ENCODE data around the gene NOC3L. TPM values are rescaled to one million over a fixed set of nuclear protein-coding genes. Genes with fewer than 3 reads are reported as not detected.

The NOC3L gene
- total RNA-seq, 4 donors from 2014 or later: 10.3 to 14.5 (median 12.5) TPM

- Histone ChIP-seq H3K9me3 (no peaks in the 10 kb centered on the region), H3K4me3 (no peak overlapping the region), H3K36me3 (no peaks in the 10 kb centered on the region), H3K27ac (no peak overlapping the region), H3K27me3 (no peaks in the 10 kb centered on the region), H3K4me1 (peaks cover 16 to 17% of the 10 kb centered on the region in 2 donors)
- intact Hi-C loops (cut with DNase I; ENCODE audit: low total_unique reads): loop anchor here (5.0 kb wide), 1 partner anchor 662 kb away; the partner anchor contains the start of gene FRA10AC1
- TF ChIP-seq CTCF (IDR thresholded peaks at IDR 0.05 in 4 of 5, conservative IDR thresholded peaks at IDR 0.05 in 1 of 5) (no peak), POLR2A (IDR thresholded peaks at IDR 0.05) (no peak)
- no peak for ATAC-seq
- in situ Hi-C loops (cut with MboI; ENCODE audit: low sequenced_read_pairs in 4 of 4): loop anchor here in 1 of 4 donors (10.0 kb wide), 1 partner anchor 80 kb away; no protein-coding TSS in a partner anchor
- DNase-seq: no peak
These were observed 1.7 kb upstream of the NOC3L start for GRCh38 chr10:94364482-94364881.

GRCh38 chr10:94363251-94363565 lies 469 bp upstream of the NOC3L start:
- H3K27ac ChIP-seq: peak overlapping the region; percentile 72 to 85 (median 78)
- TF ChIP-seq CTCF (IDR thresholded peaks at IDR 0.05 in 4 of 5, conservative IDR thresholded peaks at IDR 0.05 in 1 of 5) (no peak), POLR2A (IDR thresholded peaks at IDR 0.05) (no peak)
- no peaks in the 10 kb centered on the region for H3K9me3 ChIP-seq
- no peaks in the 10 kb centered on the region for H3K27me3 ChIP-seq
- peak overlapping the region; percentile 60 to 88 (median 78) for H3K4me3 ChIP-seq
- ATAC-seq: peak in 1 of 2 donors; percentile 42
- no peak for DNase-seq
- peaks cover 16 to 17% of the 10 kb centered on the region in 2 donors for H3K4me1 ChIP-seq
- intact Hi-C loops (cut with DNase I; ENCODE audit: low total_unique reads) (loop anchor here (5.0 kb wide), 1 partner anchor 661 kb away; the partner anchor contains the start of gene FRA10AC1), in situ Hi-C loops (cut with MboI; ENCODE audit: low sequenced_read_pairs in 4 of 4) (loop anchor here in 1 of 4 donors (10.0 kb wide), 1 partner anchor 82 kb away; no protein-coding TSS in a partner anchor)
- H3K36me3 ChIP-seq: peaks cover 0 to 7% of the 10 kb centered on the region in 2 donors

- Histone ChIP-seq H3K4me3 (peak overlapping the region; percentile 60 to 88 (median 78)), H3K36me3 (peaks cover 0 to 26% of the 10 kb centered on the region in 2 donors), H3K27ac (peak overlapping the region in 1 of 4 donors; percentile 21), H3K4me1 (peaks cover 16 to 17% of the 10 kb centered on the region in 2 donors), H3K27me3 (no peaks in the 10 kb centered on the region), H3K9me3 (no peaks in the 10 kb centered on the region)
- ATAC-seq: peak in 1 of 2 donors; percentile 42
- no peak for TF ChIP-seq CTCF (IDR thresholded peaks at IDR 0.05 in 4 of 5, conservative IDR thresholded peaks at IDR 0.05 in 1 of 5)
- no peak for TF ChIP-seq POLR2A (IDR thresholded peaks at IDR 0.05)
- intact Hi-C loops (cut with DNase I; ENCODE audit: low total_unique reads): loop anchor here (5.0 kb wide), 1 partner anchor 659 kb away; the partner anchor contains the start of gene FRA10AC1
- in situ Hi-C loops (cut with MboI; ENCODE audit: low sequenced_read_pairs in 4 of 4): loop anchor here in 1 of 4 donors (10.0 kb wide), 1 partner anchor 84 kb away; no protein-coding TSS in a partner anchor
- DNase-seq: peak in 1 of 2 donors; percentile 41
These were observed 1.5 kb downstream of the NOC3L start for GRCh38 chr10:94361171-94361794.

- no peak for TF ChIP-seq POLR2A (IDR thresholded peaks at IDR 0.05)
- TF ChIP-seq CTCF (IDR thresholded peaks at IDR 0.05 in 4 of 5, conservative IDR thresholded peaks at IDR 0.05 in 1 of 5): no peak
- DNase-seq (no peak), ATAC-seq (no peak)
- intact Hi-C loops (cut with DNase I; ENCODE audit: low total_unique reads): no loop called here
- Histone ChIP-seq H3K27ac (no peak overlapping the region), H3K27me3 (no peaks in the 10 kb centered on the region), H3K4me1 (peaks cover 16 to 17% of the 10 kb centered on the region in 2 donors), H3K4me3 (no peak overlapping the region), H3K9me3 (no peaks in the 10 kb centered on the region), H3K36me3 (peaks cover 0 to 45% of the 10 kb centered on the region in 2 donors)
- in situ Hi-C loops (cut with MboI; ENCODE audit: low sequenced_read_pairs in 4 of 4): no loop called here
These were observed 4.3 kb downstream of the NOC3L start for GRCh38 chr10:94358480-94358879.
